Activated gamma-delta T cell treated with anti-CD3 and anti-CD28 coated beads, Interleukin-2, amount 50 U/mL, for 16 hours (primary cell): ENCODE results near the gene RMDN2.

Experiments used
- DNase-seq: peaks from one replicate; pipeline ENCODE4 v3.0.0-alpha.2; 2020; ENCODE audit warnings: low read depth

The RMDN2 gene, protein sequence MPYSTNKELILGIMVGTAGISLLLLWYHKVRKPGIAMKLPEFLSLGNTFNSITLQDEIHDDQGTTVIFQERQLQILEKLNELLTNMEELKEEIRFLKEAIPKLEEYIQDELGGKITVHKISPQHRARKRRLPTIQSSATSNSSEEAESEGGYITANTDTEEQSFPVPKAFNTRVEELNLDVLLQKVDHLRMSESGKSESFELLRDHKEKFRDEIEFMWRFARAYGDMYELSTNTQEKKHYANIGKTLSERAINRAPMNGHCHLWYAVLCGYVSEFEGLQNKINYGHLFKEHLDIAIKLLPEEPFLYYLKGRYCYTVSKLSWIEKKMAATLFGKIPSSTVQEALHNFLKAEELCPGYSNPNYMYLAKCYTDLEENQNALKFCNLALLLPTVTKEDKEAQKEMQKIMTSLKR

DNA sequence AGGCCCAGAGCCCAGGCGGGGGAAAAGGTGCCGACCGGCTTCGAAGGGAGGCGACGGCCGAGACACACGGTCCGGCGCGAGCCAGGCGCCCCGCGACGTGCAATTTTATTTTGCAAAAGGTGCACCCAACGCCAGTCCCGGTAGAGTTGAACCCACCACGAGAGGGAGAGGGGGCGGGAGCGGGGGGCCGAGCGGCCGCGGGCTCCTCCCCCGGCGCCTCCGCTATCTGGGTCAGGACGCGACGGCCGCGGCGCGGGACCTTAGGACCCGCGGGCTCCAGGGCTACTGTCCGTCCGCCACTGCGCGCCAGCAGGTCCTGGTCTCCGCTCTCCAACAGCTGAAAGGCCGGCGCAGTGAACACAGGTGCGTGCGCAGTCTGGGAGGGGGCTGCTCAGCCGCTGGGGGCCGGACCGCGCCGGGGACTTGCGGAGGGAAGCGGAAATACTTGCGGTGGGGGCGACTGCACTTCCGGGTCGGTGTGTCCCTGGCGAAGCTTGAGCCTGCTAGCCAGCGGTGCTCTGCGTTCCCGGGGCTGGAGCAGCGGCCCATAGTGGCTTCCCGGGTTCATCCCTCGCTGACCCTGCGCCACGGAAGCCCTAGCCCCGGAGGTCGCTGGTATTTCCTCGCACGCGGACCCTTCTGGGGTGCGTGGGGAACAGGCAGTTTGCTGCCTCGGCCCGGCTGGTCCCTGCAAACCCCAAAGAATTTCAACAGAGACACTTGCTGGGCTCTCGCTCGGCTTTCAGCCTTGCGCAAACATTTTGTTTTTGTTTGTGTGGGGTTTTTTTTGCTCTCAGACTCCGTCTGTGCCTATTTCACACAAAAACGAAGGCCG lies at the start of gene RMDN2:
Gene RMDN2 (plus strand): TSS at position 225 of the 835 bp plus-strand sequence. CDS start 3,991 bp downstream, outside the sequence.
- DNase-seq = peak; percentile 70

DNA sequence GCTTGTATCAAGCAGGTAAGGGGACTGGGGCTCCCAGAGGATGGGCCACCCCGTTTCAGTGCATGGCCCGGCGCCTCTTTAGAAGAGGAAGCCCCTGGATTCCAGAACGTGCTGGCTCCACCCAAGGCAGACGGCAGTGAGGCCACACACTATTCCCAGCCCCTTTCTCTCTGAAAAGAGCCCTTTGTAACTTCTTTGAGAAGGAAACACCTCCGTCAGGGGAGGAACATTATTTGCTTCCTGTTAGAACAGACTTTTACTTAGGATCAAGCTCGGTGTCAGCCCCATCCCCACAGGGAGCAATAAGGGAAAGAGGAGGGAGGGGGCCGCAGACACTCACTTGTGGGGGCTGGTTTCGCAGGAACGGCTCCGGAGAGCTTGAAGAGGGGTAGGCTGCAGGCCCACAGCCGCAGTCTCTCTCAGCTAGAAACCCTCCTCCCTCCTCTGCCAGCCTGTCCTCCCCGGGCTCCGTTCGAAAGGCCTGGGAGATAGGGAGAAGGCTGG lies 49.6 kb upstream of the RMDN2 start:
- DNase-seq = no peak

DNA sequence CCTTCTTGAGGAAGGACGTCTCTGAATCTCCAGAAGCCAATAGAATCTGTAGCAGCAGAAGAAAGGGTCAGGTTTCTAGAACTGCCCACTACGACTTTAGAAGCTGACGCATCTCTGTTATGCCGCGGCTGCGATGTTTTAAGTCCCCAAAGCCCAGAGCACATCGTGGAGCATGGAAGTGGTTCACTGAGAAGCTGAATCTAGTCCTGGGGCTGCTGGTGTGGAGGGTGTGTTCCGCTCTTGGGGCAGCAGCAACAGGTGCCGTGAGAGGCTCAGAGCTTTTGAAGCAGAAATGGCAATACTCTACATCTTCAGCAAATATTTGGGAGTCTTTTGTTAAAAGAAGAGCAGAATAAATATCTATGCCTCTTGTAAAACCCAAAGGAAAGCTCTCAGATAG lies 48.9 kb upstream of the RMDN2 start:
- no peak for DNase-seq

DNA sequence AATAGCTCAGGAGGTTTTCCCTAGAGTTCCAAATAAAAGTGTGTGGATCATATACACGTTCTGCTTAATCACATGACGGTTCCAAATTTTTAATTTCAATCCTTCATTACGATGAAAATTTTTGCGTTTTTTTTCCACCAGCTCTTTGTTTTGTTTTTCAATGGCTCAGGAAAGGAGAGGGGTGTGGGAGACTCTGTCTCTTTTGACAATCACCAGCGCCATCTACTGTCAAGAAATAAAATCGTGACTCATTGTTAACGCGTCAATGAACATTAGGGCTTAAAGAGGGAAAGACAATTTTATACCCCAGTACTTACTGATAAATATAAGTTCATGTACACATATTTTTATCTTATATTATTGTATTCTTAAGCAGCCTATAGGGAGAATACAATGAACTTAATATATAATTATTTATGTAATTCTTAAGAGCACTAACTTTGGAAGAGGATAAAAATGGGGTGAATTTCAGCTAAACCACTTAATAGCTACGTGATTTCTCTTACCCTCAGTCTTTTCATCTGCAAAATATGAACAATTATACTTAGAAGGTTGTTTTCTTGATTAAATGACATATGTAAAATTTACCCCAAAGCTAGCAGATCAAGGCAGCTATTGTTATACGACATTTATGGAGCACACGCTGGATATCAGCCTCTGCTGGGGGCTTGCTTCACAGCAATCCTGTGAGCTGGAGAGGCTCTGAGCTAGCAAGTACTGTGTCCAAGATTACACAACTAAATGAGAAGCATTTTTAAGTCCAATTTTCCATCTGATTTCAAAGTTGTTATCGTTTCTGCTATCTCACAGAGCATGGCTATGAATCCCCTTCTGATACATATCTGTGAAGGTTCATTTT lies 47.4 kb upstream of the RMDN2 start:
- DNase-seq = peak; percentile 12

DNA sequence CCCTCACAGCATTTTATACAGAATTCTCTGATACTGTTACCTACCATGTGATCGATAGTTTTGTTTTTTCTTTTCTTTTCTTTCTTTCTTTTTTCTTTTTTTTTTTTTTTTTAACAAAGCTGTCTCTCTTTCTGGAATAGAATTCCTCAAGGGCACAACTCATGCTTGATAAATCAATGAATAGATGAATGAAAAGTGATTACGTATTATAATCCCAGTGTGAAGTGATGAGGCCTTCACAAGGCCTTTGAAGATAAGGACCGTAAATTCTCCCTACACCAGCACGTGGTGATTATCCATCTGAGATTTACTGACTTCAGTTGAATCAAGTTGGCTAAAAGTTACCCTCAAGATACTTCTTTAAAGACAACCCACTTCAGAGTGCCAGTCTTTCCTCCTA lies 46.6 kb upstream of the RMDN2 start:
- no peak for DNase-seq

DNA sequence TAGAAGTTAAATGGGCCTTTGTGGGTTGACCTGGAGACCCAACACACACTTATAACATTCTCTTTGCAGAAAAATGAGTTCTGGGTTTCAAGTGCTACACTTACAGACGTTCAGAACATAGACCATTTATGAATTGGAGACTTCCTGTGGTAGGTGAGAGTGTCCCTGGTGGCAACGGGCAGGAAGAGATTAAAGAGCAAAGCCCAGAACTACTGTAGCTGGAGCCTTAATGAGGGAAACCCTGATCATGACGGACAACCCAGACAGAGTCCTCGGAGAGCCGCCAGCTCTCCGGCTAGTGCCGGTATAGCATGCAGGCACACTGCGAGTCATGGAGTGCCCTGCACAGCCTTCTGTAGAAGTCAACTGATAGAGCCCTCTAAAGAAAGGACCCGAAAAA lies 44.5 kb upstream of the RMDN2 start:
- no peak for DNase-seq

DNA sequence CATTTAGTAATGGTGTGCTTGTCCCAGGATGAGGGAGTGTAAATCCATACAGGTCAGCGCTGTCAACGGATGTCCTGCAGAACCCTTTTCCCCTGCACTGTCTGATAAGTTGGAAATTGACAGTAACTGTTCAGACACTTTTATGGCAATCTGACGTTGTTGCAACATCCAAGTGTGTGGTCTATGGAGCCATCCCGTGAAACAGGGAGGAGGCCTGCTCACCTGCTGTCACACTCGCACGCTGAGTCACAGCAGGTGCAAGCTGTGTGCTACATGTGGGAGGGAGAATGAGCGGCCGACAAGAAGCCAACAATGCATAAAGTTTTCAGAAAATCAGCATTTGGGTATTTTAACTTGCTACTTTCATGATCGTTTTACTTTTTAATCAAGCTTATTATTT lies 43.7 kb upstream of the RMDN2 start:
- DNase-seq = no peak

DNA sequence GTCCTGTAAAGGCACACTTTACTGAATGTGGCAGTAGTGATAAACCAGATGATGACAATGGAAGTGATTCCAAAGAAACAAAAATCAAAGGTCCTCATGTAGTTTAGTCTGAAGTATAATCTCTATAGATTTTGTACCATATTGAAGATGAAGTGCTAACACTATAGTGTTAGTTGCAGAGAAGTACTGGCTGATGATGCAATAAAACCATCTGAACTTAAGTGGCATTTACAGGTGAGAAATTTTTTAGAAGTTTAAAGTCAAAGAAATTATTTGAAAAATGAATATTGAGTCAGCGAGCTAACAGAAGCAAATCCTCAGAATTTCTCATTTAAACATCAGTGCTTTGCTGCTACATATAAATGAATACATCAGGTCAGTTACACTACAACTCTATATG lies 43.1 kb upstream of the RMDN2 start:
- no peak for DNase-seq

DNA sequence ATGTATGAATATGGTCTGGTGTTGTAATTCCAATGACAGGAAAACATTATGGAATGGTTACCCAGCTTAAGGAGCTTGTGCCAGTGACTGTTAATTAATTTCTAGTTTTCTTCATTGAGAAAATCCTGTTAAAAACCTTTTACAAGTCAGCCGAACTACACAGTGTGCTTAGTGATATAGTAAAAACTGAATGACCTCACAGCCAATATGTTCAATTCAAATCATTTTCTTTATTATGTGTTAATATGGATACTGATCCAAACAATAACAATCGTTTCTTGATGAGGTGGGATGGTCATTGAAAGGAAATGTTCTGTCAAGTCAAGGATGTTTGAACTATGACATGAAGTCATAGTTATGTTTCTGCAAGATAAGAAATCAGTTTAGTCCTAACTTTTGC lies 41.6 kb upstream of the RMDN2 start:
- DNase-seq = no peak

DNA sequence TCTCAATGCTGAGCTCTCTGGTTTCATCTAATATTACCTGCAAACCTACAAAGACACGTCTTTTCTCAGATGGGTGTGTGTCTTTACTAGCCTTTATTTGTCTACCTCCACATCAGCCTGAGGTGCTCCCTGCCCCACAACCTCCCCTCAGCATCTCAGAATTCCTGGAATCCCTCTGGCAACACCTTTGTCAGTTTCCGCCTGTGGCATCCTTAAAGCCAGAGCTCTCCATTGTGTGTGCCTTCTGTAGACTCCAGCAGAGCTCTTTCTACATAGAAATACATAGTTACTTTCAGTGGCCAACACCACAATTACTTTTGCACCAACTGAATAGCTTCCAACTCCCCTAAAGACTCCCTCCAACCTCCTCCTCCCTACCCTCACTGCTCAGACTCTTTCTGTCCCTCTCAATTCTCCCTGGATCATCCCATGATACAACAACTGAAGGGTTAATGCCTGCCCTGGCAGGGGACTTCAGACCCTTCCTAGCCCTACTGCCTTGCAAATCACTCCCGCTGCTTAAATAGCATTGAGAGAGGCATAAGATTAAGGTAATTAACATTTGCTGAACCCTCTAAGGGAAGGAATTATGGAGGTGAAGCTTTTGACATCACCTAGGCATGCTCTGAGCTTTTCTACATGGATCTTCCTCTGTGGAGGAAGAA lies 39.6 kb upstream of the RMDN2 start:
- no peak for DNase-seq

DNA sequence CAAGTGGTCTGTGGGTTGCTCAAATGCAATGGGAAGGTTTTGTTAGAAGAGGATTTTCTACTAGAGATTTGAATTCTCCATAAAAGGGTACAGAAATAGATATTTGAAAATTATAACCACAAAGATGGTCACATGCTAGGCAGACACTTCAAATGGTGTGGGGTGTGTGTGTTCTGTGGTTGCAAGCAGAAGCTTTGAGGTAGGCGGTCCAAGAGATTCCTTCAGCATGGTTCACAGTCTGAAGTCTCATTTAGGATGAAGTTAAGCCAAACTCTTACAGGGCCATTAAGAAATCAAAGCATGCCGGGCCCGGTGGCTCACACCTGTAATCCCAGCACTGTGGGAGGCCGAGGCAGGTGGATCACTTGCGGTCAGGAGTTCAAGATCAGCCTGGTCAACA lies 38.3 kb upstream of the RMDN2 start:
- no peak for DNase-seq

DNA sequence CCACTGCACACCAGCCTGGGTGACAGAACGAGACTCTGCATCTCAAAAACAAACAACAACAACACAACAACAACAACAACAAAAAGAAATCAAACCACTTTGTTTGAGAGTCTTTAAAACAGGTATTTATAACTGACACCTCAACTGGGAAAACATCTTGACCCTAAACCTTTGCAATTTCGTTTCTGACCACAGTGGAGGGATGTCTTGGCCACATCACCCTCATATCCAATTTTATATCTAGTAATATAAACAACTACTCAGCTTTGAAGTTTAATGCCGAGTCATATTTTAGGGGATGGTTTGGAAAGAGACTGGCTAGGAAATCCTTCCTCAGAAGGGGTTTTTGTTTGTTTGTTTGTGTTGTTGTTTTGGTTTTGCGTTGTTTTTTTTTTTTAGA lies 37.8 kb upstream of the RMDN2 start:
- DNase-seq = no peak

DNA sequence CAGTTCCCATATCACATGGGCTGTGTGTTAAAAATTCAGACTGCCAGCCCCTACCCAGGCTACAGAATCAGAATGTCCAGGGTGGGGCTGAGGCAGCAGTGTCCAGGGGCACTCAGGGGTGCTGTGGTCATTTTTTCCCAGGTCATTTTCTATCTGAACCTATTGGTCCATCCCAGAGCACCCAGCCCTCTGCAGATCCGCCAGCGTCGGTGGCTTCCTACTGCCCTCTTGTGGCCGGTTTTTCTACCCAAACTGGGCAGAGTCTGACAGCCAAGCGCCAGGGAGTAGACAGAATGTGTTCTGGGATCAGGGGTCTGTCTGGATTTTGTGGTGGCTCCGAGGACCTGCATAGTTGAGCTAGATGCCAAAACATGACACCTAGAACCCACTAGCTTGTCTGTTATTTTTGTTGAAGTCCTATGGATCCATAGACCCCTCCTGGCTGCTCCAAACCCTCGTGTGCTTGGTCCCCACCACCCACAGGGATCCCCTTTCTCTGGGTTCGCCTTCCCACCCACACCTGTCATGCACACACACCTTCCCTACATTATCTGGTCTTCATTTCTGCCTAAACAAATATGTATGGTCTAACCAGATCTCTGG lies 34.1 kb upstream of the RMDN2 start:
- peak; percentile 54 for DNase-seq

DNA sequence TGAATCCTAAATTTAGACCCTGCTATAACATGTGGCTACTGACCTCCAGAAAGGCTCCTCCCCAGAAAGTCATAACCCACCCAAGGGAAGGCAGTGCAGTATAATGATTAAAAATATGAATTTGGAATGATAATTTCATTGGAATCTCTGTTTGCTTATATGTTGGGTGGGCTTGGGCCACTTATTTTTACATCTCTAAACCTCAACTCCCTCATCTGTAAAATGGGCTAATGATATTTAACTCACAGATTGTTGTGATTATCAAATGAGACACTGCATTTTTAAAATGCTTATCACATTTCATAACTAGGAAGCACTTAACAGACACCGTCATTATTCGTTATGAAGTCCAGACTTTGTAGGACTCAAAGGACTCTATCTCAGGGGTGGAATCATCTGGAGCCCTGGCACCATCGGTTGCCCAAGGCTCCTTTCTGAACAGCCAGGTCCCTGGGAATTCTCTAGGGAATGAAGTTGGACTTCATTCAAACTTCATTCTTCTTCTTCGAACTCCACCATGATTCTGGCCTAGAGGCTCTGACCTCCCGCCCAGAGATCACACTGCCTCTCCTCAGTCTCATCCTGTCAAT lies 33.1 kb upstream of the RMDN2 start:
- DNase-seq = no peak

DNA sequence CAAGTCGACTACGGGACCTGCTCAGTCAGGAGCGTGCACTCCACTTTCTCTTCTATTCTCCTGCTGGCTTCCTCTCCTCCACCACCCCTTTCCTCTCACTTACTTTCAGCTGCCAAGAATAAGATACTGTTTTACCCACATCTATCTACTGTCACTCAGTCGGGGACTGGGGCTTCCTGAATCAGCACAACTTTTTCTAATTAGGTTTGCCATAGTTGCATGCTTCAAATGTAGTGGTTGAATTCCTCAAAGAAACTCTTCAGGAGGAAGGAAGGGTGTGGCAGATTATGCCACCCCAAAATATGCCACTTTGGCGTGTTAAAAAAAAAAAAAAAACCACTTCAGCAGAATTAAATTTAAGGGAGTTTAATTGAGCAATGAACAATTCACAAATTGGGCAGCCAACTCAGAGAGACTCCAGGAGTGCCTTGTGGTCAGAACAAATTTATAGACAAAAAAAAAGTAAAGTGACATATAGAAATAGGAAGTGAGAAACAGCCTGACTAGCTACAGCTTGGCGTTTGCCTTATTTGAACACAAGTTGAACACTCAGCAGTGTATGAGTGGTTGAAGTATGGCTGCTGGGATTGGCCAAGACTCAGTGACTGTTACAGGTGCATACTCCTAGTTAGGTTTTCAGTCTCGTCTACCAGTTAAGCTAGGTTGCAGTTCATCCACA lies 32.5 kb upstream of the RMDN2 start:
- no peak for DNase-seq

DNA sequence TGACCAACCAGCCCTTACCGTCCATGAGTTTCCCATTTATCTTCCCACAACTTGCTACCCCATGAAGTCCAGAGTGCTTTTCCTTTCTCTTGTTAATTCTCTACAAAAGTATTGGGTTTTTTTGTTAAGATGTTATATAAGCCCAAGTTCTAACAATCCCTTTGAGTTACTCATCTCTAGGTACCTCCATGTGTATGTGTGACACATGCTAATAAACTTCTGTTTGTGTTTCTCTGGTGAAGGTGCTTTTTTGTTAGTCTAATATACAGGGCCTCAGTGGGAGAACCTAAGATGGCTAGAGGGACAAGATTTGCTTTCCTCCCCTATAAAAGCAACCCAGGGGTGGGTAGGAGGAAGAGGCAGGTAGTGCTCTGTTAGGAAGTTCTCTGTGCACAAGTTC lies 31.8 kb upstream of the RMDN2 start:
- no peak for DNase-seq

DNA sequence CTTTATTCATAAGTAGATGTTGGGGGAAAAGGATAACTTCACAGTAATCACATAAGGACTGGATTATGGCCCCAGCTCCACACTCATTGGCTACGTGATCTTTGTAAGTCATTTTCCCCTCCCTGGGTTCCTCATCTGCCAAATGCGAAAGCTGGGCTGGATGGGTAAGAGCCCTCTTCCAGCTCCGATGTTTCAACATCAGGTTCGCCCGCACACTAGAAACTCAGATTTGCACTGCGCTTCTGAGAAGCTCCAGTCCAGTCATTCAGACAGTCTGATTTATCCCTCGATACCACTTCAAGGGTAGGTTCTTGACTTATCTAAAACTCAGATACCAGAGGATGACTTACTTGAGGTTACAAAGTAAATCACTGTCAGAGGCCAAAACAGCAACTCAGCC lies 31.0 kb upstream of the RMDN2 start:
- no peak for DNase-seq

DNA sequence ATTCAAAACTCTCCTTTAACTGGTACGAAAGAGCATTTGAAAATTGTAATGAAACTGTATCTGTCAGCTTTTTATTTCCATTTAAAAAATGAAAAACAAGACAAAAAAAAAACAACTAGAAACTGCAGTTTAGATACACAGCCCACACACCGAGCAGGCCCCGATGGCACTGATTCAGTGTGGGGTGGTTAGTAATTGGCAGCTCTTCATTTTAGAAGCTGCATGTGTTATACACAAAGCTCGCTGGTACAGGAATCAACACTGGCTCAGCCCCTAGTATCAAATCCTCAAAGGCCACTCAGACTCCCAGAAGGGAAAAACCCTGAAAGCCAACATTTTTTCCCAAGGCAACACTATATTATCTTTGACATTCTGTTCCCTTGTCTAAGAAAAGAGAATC lies 30.5 kb upstream of the RMDN2 start:
- no peak for DNase-seq

DNA sequence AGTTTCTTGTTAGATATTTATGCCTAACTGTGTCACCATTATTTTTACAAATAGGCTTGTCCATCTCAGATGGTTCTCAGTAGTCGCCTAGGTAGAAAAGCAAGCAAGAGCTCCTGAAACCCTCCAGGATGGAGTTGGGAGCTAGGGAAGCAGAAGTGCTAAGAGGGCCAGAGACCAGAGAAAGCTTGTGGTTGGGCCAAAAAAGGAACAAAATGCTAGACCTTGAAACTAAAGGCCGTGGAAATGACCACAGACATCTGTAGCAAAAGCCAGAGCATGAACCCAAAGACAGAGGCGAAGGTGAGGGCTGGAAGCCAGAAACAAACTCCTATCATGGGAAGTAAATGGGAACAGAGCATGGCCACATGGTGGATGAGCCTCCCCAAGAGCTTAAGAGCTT lies 29.9 kb upstream of the RMDN2 start:
- no peak for DNase-seq

DNA sequence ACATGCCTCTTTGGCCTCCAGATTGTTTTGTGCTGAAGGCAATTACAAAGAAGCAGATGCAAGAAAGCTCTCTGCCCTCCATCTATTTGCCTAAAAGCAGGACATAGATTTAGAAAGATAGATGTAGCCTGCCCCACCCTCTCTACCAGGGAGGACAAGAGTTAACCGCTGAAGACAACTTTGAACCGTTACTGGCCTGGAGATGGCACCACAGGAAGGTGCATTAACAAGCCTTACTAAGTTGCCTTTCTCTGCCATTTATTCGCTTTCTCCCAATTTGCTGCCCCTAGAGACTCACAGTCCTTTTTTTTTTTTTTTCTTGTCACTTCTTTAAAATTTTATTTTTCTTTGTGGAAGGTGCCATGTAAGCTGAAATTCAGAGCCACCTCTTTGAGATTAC lies 28.8 kb upstream of the RMDN2 start:
- no peak for DNase-seq
